Activated CD4-positive, alpha-beta T cell treated with anti-CD3 and anti-CD28 coated beads for 4 hours (primary cell): ENCODE results near the gene HOXC9.

Source experiments
- DNase-seq, 2 donors: peaks; one replicate each; pipeline ENCODE4 v3.0.0-alpha.2; 2020

Gene HOXC9

DNA sequence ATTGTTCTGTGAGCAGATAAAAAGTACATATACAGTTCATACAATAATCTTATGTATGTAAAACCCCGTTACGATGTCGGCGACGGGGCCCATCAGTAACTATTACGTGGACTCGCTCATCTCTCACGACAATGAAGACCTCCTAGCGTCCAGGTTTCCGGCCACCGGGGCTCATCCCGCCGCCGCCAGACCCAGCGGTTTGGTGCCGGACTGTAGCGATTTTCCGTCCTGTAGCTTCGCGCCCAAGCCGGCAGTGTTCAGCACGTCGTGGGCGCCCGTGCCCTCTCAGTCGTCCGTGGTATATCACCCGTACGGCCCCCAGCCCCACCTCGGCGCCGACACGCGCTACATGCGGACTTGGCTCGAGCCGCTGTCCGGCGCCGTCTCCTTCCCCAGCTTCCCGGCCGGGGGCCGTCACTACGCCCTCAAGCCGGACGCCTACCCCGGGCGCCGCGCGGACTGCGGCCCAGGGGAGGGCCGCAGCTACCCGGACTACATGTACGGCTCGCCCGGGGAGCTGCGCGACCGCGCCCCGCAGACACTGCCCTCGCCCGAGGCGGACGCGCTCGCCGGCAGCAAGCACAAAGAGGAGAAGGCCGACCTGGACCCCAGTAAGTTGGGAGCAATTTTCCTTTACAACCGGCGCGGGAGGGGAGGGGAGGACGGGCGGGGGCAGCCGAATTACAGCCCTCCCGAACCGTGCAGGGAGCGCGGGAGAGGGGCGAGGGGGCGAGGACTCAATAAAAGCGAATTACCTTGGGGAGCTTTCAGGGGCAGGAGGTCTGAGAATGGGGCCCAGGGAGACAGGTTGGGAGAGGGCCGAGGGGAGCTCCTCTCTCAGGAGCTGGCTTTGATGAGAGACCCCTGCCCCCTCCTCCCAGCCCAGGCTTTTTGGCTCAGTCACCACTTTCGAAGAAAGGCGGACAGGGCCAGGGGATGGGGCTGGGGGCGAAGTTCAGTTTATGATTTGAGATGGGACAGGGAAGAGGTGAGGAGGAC lies at the start of gene HOXC9:
Gene HOXC9, plus strand, starts transcription at position 46 of the 999 bp plus-strand sequence. Its CDS starts 28 bp downstream, at position 74.
- DNase-seq, result no peak

DNA sequence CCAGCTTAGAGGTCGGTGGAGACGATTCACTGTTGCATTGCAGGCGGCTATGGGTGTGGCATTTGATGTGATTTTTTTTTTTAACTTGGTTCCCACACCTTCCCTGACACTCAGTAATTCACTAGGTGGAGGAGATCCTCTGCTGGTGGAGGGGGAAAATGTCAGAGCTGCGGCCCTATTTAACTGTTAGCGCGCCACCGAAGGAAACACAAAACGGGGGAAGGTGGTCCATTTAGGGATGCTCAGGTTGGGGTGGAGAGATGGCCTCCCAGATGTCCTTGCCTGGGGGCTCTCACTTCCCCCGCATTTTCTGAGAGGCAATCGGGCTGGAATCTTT lies 49.6 kb upstream of the HOXC9 start:
- DNase-seq, result no peak

DNA sequence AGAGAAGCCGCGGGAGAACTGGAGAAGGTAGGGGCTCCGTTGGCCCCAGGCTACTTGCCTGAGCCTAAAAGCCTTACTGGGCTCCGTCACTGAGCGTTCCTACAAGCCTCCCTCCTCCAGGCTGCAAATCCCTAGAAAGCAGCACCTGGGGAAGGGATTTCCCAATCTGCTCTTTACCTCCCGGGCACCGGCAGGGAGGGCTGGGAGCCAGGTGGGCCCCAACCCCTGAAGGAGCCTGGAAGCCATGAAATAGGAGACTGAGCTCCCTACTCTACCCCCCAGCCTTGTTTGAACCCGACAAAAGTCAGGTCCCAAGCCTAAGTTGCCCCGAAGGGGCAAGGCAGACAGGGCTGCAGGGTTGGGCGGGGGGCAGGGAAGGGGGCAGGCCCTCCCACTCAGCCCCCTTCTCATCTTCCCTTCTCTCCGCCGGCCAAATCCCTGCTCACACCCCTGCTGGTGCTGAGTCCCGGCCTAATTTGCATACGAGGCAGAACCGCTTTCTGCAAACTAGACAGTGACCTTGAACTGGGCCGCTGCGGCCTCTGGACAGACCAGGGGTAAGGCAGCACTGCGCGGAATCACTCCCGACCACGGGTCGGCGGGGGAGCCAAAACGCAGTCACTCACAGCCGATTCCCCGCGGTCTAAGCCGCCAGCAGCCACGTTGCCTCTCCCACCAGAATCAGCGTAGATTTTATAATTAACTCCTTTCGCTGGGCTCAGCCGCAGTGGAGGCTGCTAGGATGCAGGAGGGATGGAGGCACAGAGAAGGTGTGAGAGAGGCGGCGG lies 49.0 kb upstream of the HOXC9 start:
- no peak for DNase-seq

DNA sequence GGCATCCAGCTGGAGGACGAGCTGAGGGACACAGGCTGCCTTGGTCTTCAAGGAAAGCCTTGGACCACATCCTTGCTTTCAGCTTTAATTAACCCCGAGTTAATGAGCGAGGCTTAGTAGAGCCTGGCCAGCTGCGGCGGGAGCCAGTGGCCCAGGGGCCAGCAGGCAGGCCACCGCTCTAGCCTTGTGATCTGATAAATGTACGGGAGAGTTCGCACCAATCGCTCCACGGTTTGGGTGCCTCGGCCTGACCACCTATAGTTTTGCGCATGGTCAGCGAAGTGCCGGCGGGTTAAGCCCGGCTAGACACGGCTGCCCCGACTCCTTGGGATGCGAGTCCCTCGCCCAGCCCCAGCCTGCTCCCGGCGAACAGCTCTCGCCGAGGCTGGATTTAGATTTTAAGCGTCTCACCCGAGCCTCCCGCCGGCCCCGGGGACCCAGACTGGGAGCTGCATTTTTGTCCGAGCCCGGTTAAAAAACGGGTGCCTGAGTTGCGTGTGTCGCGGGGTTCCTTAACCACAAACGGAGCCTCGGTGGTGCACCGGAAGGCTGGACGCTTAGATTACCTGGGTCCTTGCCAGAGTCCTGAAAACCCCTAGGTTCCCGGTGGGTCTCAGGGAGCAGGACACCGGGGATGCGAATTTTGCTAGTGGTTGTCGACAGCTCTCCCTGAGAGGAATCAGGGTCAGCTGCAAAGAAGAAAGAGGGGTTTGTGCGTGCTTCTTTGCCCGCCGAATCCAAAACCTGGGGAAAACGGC lies 48.2 kb upstream of the HOXC9 start:
- DNase-seq, result no peak

DNA sequence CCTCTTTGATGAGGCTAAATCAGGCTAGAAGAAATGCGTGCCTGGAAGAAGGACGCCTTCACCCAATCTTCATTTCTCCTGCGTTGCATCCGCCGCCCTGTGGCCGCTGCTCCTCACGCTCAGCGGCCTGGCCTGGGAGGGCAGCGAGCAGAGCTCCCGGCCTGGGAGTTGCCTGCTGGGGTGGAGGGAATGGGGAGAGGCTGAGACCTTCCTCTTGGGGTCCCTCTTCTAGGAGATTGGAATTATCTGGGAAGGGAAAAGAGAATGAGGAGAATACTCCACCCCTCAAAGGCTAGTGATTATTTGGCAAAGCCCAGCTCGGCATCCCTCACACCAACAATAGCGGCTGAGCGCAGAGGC lies 47.6 kb upstream of the HOXC9 start:
- DNase-seq, result no peak

DNA sequence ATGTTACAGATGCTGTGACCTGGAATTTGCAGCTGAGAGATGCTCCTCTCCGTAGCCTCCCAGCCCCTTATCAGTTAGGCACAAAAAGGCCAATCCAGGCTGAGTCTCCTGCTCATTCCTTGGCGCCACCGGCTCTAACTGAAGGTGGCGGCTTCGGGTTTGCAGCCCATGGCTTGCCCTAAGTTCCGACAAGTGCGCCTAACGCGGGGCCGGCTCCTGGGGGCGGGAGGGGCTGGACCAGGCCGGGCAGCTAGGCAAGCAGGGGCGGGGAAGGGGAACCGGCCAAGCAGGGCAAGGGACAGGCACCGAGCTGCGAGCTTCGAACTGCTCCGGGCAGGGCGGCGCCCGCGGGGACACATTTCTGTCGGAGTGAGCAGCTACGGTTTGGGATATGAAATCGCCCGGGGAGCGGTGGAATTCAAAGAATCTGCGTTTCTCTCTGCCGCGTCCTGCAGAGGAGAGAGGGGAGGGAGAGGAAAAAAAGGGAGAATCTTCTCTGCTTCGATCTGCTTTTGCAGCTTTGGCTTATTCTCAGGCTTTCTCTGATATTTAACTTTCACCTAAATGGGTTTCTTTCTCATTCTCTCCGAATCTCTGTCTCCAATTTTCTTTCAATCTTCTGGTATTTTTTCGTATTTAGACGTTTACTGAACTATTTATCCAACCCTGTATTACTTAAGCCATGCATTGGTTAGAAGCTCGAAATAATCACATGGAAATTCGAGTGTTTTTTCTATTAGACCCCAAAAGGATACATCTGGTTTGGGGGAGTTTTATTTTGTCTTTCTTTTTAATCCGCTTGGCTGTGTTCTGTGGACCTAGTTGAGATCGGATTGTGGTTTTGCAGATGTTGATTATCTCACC lies 46.9 kb upstream of the HOXC9 start:
- DNase-seq, result no peak

DNA sequence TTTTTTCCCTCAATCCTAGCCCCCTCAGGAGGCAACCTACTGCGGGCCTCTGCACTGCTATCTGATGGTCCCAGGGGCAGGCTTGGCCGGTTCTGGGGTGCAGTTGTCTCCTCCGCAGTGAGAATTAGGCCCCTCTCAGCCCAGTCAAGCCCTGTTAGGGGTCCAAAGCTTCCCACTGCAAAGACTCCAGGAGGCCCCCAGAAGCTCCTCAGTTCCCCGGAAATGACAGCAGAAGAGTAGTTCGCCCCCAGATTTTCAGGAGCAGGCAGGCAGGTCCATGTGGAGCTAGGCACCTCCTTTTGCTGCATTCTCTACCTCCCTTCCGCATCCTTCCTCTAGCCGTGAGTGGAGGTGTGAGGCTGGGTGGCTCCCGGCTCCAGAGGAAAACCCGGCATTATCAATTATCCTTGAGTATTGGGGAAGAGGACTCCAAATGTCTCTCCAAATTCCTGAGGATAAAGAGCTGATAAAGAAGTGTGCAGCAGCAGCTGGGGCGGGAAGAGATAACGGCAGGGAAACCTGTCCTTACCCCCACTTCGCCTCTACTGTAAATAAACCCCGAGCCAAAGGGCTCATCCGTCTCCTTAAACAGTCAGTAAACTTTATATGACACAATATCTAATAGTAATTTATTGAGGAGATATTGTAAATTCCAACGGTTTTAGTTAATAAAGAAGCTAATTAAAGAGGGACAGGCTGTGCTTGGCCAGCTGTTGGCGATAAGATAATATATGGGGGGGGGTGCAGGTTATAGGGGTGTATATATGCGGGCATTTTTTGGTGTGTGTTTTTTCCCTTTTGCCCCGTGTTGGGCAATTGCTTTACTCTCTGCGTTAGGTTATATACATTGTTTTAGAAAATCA lies 45.9 kb upstream of the HOXC9 start:
- no peak for DNase-seq

DNA sequence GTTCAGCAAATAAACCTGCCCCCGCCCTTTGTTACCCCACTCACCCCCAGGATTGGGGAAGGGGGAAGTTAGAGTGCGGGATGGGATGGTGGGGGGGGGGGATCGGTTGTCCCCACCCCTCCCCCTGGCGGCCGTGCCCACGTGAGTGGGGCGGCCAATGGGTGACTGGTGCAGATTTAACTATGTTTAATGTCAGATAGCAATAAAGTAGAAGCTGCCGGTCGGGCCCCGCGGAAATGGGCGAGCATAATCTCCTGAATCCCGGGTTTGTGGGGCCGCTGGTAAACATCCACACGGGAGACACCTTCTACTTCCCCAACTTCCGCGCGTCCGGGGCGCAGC lies 45.3 kb upstream of the HOXC9 start, which contains the start of gene HOXC12:
Gene HOXC12, plus strand, starts transcription at position 210 of the 342 bp plus-strand sequence. Its CDS starts 27 bp downstream, at position 237.
- DNase-seq, result no peak

DNA sequence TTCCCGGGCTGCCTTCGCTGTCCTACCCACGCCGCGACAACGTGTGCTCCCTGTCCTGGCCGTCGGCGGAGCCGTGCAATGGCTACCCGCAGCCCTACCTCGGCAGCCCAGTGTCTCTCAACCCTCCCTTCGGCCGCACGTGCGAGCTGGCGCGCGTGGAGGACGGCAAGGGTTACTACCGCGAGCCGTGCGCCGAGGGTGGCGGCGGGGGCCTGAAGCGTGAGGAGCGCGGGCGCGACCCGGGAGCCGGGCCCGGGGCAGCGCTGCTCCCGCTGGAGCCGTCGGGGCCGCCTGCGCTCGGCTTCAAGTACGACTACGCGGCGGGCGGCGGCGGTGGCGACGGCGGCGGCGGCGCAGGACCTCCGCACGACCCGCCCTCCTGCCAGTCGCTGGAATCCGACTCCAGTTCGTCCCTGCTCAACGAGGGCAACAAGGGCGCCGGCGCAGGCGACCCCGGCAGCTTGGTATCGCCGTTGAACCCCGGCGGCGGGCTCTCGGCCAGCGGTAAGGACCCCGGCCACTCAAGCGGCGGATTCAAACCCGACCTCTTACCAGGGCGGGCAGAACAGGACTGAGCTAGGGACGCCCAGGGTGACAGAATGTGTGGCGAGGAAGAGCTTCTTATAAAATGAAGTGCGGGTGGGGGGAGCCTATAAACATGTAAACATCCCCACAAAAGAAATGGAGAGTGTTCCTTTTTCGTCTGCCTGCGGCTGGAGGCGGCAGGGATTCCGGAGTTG lies 44.8 kb upstream of the HOXC9 start:
- DNase-seq, result no peak

DNA sequence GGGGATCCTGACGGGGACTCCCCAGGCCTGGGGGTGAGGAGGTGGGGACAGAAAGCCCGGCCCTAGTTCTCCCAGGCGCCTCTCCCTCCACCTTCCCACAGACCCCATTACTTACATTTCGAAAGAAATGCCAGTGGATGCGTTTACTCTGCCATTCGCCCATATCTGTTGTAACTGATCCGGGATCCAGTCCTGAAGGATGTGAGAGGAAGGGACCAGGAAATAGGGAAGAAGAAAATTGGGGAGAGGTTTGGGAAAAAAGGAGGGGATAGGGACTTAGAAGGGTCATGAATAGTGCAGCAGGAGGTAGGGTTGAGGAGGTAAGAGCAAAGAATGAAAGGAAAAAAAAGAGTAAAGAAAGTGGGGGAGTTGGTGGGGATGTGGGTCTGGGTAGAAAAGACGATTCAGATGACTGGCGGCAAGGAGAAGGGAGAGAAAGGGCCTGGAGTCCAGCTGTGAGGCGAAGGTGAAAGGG lies 44.1 kb upstream of the HOXC9 start:
- no peak for DNase-seq

DNA sequence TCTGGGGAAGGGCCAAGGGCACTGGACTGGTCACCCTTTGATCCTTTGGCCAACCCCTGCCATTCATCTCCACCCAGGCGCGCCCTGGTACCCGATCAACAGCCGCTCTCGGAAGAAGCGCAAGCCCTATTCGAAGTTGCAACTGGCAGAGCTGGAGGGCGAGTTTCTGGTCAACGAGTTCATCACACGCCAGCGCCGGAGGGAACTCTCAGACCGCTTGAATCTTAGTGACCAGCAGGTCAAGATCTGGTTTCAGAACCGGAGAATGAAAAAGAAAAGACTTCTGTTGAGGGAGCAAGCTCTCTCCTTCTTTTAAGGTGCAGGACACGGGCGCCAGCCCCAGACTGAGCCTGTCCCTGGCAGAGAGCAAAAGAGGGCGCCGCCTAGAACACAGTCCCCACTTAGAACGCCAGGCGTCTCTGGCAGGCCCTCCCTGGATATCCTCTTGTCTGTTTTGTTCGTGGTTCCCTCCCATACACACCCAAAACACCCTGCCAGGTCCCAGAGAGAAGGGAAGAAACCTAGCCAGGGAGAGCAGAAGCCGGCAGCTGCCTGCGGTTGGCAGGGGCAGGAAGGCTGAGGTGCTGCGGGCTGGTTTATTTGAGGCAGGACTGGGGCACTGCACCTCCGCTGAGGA lies 43.6 kb upstream of the HOXC9 start:
- DNase-seq, result no peak

DNA sequence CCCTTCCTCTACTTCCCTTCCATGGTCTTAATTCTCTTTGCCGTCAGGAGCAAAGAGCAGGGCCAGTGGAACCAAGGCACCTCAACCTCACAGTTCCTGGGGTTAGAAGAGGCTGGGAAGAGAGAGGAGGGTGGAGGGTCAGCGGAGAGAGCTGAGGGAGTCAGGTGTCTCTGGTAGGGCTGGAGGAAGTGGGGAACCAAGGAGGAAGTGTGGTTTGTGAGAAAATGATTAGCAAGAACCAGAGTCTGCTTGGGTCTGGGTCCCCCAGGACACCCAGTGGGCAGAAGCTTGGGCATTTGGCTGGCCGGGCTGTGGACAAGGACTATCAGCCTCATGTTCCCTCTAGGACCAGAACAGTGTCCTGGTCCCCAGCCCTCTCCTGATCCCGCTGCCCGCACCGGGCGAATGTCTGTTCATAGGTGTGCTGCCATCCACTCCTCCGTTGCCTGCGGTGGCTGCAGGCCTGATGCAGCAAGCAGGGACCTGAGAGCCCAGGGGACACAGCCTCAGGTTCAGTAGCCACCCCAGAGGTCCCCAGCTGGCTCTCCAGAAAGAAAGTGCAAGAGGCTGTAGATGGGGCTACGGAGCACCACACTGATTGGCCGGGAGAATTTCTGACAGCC lies 42.9 kb upstream of the HOXC9 start:
- no peak for DNase-seq

DNA sequence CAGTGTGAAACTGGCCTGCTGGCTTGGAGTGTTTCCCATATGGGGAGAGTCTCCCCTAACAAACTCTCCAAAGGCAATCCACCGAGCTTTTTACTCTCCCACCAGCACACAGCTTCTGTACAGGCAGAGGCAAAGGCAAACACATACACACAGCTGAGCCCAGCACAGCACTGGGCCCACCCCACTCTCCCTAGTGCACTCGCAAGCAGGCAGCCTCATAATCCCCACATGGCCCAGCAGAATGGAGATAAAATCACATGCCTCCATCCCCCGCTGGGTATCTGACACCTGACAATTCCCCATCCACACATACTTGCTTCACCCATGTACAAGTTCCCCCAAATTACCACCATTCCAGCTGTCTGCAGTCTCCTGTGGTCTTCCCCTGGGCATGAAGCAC lies 41.8 kb upstream of the HOXC9 start:
- no peak for DNase-seq

DNA sequence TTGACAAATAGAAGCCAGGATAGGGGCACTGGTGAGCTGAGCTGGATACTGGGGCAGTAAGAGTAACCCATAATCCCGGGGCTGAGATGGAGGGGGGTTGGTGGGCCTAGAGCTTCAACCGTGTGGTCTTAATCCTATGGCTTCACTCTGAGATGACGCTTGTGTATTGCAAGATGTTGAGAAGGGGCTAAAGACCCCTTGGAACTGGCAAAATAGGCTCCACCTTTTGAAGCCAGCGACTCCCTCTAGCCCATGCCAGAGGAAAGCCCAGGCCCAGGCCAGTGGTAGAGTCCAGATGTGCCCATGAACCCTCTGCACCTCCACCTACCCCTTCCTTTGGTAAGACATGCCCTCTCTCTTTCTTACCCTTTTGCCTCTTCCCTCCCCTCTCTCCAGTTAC lies 40.6 kb upstream of the HOXC9 start:
- DNase-seq, result no peak

DNA sequence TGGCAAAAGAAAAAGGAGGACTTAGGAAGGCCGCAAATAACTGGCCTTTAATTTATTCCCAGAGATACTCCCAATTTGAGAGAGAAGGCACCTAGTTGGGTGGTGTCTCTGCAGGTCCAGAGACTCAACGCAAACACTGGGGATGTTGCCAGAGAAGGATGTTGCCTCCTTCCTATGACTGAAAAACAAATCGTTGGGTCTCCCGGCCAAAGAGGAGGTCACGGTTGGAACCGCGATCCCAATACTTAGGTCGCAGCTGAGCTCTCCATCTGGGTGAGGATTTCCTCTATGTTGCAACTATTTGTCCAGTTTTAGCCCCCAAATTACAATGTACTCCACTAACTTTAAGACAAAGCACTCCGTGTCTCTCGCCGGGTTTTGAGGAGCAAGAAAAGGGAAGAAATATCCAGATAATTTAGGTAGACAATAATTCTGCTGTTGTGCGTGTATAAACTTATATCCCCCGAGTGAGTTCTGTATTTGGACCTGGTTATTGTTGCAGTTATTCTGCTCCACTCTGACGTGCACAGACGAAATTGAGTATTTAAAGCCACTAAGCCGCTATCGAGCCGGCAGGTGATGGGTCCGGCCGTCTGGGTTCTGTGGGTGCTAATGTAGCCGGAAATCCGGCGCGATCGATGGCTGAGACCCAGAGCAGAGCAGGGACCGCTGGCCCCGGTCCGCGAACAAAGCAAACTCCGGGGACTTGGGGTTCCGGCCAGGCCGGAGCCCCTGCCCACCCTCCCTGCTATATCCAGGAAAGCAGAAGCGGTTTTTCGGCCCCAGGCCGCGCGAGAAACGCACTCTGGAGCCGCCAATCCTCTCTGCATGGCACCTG lies 39.6 kb upstream of the HOXC9 start:
- no peak for DNase-seq

DNA sequence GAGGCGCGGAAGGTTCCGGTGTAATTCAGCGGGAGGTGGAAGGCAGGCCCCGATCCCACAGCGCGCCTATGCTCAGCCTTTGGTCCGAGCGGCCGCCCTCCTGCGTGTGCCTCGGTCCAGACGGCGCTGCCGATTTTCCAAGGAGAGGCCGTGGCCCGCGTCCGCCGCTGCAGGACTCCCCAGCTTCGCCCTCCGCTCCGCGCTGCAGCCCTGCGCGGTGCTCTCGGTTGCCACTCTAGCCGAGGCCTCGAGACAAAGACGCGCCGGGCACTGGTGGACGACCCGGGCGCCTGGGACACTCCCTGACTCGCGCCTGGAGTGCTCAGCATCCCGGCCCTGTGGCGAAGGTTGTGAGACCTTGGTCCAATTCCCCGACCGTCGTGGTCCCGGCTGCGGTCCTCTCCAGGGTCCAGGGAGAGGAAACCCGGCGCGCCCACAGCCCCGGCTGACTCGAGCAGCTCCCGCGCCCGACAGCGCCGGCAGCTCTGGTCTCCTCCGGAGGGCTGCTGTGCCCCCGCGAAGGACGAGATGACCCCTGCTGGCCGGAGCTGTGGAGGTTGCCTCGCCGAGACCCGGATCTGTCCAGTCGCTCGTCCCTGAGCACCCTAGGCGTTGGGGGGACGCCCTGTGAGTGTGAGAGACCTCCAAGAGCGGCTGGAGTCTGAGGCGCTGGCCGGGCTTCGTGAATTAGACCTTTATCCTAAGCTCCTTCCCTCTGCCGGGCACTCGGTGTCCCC lies 38.8 kb upstream of the HOXC9 start:
- no peak for DNase-seq

DNA sequence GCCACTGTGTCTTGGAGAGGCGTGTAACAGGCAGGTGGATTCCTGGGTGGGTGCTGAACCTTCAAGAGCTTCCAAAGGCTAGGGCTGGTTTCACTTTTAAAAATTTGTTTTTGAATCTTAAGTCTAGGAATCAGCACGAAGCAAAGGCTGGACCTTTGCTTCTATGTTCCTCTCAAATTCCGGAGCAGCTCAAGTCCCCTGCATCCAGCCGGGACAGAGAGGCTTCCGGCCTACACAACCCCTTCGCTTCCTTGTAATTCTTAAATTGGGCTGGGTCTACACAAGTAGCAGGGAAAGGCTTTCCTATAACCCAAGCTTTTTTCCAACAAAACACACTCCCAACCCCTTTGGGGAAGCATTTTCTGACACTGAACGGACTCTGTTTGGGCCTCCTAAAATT lies 37.0 kb upstream of the HOXC9 start:
- DNase-seq, result no peak
